NCI-H2107 treated with DMSO at 0.1 percent for 48 hours (cell line): ENCODE measurements around the gene LKAAEAR1.

Experiments
- DNase-seq: peaks from one replicate; lab custom pipeline; 2025; ENCODE audit not compliant: unreplicated experiment; lab: John Stamatoyannopoulos, UW

LKAAEAR1 gene

DNA sequence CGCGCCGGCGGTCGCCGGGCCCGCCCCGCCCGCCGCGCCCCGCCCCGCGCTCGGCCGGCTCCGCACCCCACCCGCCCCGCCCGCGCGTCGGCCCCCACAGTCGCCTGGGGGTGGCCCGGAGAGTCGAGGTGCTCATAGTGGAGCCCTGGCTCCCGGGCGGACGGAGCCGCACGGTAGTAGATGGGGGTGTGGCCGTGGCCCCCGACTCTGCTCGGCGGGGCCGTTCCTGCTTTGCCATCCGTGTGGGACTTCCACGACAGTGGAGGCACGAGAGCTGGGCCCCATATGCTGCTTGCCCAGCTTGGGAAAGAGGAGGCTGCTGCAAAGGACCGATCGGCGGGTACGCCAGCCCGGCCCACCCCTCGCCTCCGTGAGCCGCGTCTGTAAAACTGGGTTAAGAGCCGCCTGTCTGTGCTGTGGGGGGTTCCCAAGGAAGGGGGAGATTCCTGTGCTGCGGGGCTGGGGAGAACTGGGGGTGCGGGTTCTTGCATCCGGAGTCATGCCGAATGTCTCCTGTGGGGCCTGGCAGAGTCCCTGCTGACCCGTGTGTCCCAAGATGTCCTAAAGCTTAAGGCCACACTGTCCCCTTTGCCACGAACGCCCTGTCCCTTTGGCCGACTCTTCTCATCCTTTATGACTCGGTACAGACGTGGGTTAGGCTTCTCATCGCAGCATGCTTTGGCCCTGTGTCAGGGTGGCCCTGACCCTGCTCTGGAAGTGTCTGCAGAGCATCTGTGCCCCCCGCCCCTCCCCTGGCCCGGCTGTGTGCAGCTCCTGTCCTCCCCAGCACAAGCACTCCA is 4.0 kb downstream of the LKAAEAR1 start, which contains the start of gene OPRL1:
Gene OPRL1, plus strand, starts transcription at position 70 of the 800 bp plus-strand sequence. CDS start 12,639 bp downstream, outside the sequence.
- DNase-seq, result no peak

DNA sequence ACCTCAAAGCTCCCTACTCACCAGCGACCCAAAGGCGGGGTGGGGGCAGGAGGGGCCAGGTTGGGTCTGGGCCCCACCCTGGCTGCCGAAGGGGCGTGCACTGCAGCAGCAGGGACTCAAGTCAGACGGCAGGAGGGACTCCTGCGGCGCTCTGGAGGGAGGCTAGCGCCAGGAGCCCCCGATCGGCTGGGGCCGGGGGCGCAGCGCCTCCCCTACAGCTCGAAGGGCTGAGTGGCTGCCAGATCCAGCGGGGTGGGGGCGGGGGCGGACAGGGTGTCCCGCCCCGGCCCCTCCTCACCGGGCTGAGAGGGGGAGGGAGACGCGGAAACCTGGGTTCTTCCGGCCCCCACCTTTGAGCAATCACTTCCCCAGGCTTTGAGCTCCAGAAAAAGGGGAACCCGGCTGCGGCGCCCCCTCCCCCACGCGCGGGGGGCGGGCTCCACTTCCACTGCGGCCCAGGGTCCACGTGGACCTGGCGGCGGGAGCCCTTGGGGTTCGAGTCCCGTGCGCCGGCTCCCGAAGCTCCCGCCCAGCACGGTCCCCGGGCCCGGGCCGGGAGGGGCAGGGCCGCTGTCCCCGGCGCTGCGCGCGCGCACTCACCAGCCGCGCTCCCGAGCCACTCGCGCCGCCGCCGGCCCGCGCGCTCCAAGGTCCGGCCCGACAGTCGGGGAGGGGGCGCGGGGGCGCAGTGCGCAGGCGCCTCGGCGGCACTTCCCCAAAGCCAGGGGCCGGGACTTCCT is 4.8 kb downstream of the LKAAEAR1 start, which contains the start of gene RGS19:
Gene RGS19, minus strand, starts transcription at position 246 of the 740 bp plus-strand sequence. CDS start 2,632 bp downstream, outside the sequence.
- DNase-seq, result no peak

DNA sequence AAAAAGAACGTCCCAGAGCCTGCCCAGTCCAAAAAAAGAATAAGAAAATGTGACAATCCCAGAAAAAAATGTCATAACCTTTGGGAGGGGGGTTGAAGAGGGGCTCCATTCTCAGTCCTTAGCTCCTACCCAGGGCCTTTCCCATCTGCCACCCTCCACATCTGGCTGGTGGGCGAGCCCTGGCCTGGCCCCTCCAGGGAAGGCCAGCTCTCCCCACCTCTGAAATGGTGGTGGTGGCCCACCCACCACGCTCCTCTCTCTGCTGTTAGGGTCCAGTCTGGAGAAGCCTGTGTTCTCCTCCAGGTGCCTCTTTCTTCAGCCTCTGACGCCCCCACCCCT is 5.3 kb downstream of the LKAAEAR1 start:
- no peak for DNase-seq

DNA sequence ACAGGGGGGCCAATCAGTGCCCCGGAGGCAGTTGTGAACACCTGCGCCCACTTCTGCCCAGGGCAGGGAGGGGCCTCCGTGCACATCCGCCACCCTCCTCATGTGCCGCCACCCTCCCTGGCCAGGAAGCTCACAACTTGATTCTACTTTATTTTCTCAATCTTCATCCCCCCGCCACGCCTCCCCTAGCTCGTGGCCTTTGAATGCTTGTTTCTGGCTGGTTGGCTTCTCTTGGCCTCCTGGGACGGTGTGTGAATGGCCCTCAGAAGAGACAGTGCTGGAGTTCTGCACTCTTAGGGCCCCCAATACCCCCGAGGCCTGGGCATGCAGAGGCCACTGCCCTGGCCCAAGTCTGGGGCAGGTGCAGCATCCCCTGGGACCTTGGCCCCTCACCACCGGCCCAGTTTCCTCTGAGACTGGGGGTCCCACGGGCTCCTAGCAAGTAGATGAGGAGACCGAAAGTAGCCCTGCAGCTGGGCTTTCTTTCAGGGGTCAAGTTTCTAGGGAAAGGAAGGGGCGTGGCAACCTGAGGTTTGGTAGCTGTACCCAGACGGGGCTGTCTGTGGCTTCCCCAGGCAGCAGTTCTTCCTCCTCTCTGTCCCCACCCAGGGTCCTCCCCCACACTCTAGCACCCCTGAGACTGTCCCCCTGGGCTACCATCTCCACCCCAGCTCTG is 6.2 kb downstream of the LKAAEAR1 start:
- DNase-seq, result no peak

DNA sequence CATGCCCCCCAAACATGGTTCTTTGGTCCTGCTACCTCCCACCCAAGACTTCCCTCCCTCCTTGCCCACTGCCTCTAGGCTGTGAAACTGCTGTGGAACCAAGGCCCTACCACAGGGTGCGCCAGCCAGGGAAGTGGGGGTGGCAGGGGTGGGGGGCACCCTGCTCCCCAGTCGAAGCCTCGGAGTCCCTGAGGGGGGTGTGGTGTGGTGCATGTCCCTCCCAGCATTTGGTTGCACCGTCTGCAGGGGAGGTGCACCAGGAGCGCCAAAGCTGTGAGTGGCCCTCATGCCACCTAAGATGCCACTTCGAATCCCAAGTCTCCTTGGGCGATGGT is 6.7 kb downstream of the LKAAEAR1 start:
- no peak for DNase-seq

DNA sequence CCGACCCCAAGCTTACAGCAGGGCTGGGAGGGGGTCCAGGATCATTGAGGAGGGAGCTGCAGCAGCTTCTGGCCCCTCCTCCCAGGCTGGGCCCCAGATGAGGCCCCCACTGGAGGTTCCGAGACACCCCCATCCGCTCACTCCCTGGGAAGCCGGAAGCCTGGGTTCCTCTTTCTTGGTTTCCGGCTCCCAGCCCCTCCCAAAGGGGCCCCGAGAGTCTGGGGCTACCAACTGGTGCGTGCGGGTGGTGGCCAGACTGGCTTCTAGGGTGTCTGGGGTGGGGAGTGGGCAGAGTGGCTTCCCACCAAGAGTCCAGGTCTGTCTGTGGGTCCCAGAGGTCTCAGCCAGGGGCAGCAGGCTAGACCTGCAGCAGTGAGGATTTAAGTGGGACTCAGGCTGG is 7.1 kb downstream of the LKAAEAR1 start:
- no peak for DNase-seq

DNA sequence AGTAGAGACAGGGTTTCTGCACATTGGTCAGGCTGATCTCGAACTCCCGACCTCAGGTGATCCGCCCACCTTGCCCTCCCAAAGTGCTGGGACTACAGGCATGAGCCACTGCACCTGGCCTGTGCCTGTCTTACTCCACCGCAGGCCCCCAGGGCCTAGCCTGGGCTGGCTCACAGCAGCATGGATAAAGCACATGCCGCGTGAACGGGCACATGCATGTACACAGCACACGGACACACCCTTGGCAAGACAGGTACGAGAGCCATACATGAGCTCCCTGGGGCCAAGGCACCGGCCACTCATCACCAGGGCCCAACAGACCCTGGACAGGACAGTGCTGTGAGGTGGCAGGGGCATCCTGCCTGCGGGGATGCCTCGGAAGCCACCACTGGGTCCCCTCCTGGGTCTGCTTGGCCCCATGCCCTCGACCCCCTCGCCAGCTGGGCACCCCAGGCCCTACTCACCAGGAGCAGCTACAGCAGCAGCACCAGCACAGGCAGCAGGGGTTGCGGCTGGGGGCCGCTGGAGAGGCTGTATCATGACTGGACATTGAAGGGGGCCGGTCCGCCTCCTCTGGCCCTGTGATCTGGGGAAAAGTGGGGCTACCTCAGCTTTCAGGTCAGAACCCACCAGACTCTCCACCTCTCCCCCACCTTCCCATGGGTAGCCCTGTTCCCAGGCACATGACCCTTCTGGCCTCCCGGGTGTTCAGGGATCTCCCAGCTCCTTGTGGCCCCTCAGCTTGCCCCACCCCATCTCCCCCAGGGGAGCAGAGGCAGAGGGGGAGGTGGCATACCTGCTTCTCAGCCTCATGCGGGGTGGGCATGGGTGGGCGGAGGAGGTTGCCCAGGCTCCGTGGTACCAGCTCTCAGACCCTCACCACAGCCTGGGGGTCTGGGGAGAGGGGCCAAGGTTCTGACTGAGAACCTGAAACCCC is 7.9 kb downstream of the LKAAEAR1 start:
- no peak for DNase-seq

DNA sequence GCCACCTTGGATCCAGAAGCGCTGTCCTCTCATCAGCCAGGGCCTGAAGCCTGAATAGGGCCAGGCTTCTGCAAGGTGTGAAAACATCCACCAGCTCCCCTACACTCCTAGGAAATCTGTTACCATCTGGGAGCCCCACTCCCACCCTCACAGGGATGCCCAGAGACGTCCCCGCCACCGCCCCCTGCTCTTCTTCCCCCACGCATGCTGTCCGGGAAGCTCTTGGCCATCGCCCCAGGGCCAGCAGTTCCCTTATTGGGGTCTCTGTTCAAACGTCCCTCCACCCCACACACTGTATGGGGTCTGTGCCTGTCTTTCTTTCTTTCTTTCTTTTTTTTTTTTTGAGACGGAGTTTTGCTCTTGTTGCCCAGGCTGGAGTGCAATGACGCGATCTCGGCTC is 8.6 kb downstream of the LKAAEAR1 start:
- DNase-seq, result no peak

DNA sequence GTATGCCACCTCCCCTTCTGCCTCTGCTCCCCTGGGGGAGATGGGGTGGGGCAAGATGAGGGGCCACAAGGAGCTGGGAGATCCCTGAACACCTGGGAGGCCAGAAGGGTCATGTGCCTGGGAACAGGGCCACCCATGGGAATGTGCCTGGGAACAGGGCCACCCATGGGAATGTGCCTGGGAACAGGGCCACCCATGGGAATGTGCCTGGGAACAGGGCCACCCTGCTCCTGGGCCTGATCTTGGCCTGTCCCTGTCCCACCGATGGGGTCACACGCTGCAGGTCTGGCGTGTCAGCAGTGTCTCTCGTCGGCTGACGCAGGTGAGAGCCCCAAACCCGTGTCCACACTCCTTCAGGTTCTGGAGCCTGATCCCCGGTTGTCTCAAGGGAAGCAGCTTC is 9.2 kb downstream of the LKAAEAR1 start:
- no peak for DNase-seq

DNA sequence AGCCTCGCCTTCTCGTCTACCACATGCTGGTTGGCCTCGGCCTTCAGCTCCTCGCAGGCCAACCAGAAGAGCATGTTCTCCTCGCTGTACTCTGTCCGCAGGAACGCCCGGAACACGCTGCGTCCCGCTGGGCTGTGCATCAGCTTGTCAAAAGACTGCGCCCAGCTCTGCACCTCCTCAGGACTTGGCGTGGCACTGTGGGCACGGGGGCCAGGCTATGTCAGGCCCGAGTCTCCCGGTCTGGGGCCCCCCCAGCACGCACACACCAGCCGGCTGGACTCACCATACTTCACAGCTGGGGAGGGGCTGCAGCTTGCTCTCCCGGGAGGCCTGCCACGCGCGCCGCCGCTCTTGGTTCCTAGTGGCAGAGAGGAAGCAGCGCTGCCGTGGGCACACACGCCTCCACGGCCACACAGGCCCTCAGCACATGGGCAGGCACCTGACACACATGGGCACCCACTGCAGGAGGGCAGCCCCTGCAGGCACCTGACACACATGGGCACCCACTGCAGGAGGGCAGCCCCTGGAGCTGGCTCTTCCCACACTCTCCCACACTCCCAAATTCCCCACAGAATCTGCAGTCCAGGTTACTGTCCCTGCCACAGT is 9.9 kb downstream of the LKAAEAR1 start:
- no peak for DNase-seq

DNA sequence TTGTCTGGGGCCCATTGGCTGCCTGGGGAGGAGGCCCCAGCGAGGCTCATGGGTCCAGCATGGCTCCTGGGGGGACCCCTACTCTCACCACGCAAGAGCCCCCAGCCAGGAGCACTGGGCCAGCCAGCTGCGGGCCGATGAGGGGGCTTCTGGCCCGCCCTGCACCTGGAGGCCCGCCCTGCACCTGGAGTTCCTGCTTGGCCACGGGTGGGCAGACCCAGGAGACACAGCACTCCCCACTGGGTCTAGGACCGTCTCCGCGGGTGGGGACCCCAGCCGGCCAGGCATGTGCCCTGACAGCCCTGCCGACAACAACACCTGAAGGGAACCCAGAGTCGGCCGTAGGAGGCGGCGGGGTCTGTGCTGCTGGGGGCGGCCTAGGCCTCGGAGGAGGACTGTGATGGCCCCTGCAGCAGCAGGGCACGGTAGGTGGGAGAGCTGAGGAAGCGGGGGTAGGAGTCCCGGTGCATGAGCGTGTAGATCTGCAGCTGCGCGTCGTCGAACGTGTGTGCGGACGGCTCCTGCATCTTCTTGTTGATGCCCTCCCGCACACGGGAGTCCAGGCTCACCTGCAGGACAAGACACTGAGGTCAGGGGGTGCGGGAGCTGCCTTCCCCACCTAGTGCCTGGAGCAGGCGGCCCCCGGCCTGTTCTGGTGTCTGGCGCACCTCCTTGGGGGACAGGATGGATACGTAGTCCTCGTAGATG is 10.6 kb downstream of the LKAAEAR1 start:
- no peak for DNase-seq

DNA sequence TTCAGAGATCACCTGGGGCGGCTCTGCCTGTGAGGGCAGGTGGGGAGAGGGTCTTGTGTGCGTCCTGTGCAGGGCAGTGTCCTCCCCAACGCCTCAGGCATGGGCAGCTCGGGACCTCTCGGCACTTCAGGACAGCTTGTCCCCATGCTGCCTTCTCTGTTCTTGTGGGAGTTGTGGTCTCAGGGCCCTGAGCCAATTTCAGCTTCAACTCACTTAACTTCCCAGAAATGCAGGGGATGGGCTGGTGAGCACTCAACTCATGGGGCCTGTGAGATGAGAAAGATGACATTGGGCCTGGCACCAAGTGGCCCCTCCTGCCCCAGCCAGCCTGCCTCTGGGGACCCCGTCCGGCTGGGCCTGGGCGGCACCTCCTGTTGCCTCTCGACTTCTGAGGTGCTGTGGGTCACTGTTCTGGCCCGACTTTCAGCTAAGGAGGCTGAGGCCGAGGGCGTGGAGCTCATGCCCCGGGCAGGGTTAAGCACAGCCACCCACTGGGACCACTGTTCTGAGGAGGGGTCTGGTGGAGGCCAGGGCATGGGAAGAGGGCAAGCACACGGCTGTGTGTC is 11.6 kb downstream of the LKAAEAR1 start:
- no peak for DNase-seq

DNA sequence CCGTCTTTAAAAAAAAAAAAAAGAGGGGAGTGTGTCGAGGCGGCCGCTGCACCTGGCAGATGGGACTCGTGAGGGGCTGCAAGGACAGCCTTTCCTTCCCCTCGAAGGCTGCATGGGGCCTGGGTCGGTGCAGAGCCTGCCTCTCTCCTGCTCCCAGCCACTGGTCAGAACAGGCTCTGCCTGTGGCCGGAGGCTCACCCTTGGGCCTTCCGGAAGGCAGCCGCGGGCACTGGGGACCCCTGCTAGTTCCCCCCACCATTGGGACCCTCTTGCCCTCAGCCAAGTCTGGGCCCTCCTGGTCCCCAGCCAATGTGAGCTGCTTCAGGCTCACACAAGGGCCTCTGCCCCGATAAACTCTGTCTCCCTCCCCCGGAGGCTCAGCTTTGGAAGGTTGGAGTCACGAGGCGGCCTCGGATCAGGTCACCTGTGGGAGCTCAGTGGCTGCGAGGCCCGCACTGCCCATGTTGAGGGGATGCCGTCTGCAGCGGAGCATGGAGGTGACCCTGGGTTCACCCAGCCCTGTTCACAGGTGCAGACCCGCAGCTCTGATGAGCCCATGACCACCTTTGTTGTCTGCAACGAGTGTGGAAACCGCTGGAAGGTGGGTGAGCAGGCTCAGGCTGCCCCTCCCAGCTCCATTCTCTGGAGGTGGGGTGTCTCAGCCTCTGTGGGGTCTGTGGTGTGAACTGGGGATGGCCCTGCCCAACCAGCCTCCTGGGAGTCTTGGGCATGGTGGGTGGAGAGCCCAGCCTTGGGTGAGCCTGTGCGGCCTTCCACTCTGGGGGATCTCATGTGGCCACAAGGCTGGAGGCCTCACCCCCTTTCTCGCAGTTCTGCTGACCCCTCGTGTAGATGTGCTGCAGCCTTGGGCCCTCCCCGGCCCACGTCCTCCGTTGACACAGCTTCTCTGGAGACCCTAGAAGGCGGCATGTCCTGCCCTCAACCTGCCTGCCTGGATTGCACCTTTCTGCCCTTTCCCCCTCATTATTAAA is 12.6 kb downstream of the LKAAEAR1 start:
- DNase-seq, result no peak

DNA sequence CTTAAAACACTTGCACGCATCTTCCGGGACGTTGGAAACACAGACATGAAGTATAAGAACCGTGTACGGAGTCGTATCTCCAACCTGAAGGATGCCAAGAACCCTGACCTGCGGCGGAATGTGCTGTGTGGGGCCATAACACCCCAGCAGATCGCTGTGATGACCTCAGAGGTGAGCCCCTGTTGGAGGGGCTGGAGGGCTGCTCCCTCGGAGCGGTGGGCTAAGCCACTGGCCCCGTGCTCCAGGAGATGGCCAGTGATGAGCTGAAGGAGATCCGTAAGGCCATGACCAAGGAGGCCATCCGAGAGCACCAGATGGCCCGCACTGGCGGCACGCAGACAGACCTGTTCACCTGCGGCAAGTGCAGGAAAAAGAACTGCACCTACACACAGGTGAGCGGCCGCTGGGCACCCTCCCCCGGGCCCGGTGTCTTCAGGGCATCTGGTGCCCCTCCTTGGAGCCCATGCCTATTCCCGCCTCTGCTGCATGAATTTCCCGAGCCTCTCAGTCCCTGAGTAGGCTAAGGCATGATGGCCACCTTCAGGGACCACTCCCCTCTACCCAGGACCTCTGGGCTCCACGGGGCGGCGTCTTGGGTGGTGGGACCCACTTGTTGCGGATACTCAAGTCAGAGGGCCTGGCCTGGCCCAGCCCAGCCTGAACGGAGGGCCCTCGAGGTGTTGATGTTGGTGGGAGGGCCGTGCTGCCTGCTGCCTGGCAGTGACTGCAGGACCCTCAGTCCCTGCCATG is 13.8 kb downstream of the LKAAEAR1 start:
- DNase-seq, result no peak

DNA sequence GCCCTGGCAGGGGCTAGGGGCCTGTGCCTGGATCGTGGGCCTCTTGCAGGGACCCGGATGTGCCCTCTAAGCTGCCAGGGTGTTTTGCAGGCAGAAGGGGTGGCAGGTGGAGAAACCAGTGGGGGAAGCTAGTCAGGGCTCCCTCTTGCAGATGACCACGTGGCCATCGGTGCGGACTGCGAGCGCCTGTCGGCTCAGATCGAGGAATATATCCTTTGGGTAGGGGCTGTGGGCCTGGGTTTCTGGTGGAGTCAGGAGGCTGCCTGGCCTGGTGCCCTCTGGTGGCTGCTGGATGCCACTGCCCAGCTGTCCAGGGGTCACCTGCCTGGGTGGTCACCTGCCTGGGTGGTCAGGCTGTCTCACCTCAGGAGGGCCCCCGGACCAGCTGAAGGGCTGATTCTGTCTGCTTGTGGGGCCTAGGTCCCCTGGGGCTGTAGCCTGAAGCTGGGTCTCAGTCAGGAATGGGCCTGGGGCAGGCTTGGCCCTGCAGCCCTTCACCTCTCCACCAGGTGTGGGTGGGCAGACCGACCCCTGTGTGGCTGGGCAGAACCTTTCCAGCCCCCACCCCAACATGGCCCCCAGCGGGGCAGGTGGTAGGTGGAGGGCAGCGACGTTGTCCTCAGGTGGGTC is 14.5 kb downstream of the LKAAEAR1 start:
- no peak for DNase-seq

DNA sequence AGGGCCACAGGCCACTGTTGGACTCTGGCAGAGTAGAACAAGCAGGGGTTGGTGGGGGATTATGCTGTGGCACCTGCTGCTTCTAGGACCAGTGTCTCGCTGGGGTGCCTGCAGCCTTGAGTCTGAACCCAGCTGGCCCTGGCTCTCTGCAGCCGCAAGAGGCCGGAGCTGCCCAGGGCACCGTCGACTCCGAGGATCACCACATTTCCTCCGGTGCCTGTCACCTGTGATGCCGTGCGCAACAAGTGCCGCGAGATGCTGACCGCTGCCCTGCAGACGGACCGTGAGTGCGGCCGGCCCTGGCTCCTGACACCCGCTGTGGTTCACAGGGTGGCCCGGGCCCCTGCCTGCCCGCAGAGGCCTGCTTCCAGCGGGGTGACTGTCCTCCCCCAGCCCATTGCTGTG is 15.0 kb downstream of the LKAAEAR1 start:
- DNase-seq, result no peak
